GM23338 (cell line): ENCODE measurements around the gene MIS12. TPM values are rescaled to one million over a fixed set of nuclear protein-coding genes. Genes with fewer than 3 reads are reported as not detected.

ENCODE experiments used
- ATAC-seq: fragments of 200-7000 bp; cut with Tn5 transposase; 3 replicates; pipeline ENCODE4 v1.9.1; 2020
- DNase-seq: peaks from one replicate; pipeline ENCODE4 v3.0.0-alpha.2; 2015; ENCODE audit warnings: low spot score
- H2AFZ ChIP-seq: fragments of 200-600 bp; sonication (generic); 2 replicates; pipeline ENCODE4 v1.8.0; 2016; ENCODE audit warnings: antibody characterized with exemption, mild to moderate bottlenecking, moderate library complexity
- H3F3A ChIP-seq: fragments of 200-600 bp; sonication (generic); replicated peaks from 2 replicates; pipeline ENCODE4 v1.8.0; 2017; ENCODE audit warnings: antibody characterized with exemption, mixed run types, low read depth
- H3K27ac ChIP-seq: fragments of 200-600 bp; sonication (generic); 2 replicates; pipeline ENCODE4 v1.6.1; 2016; ENCODE audit warnings: low read depth
- H3K27me3 ChIP-seq: fragments of 200-600 bp; sonication (generic); 2 replicates; pipeline ENCODE4 v1.8.0; 2016; ENCODE audit warnings: mild to moderate bottlenecking, mixed run types, moderate library complexity; ENCODE audit not compliant: insufficient read depth
- H3K36me3 ChIP-seq: fragments of 200-600 bp; sonication (generic); 2 replicates; pipeline ENCODE4 v1.8.0; 2016; ENCODE audit warnings: mild to moderate bottlenecking; ENCODE audit not compliant: insufficient read depth
- H3K4me1 ChIP-seq: fragments of 200-600 bp; sonication (generic); 2 replicates; pipeline ENCODE4 v1.8.0; 2016; ENCODE audit warnings: mild to moderate bottlenecking, moderate library complexity; ENCODE audit not compliant: insufficient read depth
- H3K4me2 ChIP-seq: fragments of 200-600 bp; sonication (generic); 2 replicates; pipeline ENCODE4 v1.7.1; 2017; ENCODE audit warnings: mixed run types
- H3K4me3 ChIP-seq: fragments of 200-600 bp; sonication (generic); 2 replicates; pipeline ENCODE4 v1.6.1; 2016; ENCODE audit warnings: mixed run types
- H3K79me2 ChIP-seq: fragments of 200-600 bp; sonication (generic); replicated peaks from 2 replicates; pipeline ENCODE4 v1.8.0; 2017; ENCODE audit warnings: mild to moderate bottlenecking; ENCODE audit not compliant: insufficient read depth
- H3K9me2 ChIP-seq: fragments of 200-600 bp; sonication (generic); 2 replicates; pipeline ENCODE4 v1.8.0; 2017; ENCODE audit not compliant: insufficient read depth
- H4K20me1 ChIP-seq: fragments of 200-600 bp; sonication (generic); replicated peaks from 2 replicates; pipeline ENCODE4 v1.8.0; 2017; ENCODE audit warnings: mild to moderate bottlenecking; ENCODE audit not compliant: insufficient read depth
- H3K27ac Mint-ChIP-seq: 2 replicates; pipeline ENCODE4 v1.8.0; 2020; ENCODE audit warnings: inconsistent platforms, mild to moderate bottlenecking, moderate library complexity, mixed read lengths
- H3K27me3 Mint-ChIP-seq: 3 replicates; pipeline ENCODE4 v1.8.0; 2022; ENCODE audit warnings: low read depth, mild to moderate bottlenecking, moderate library complexity, mixed read lengths, inconsistent platforms; ENCODE audit not compliant: insufficient read depth, poor library complexity
- H3K36me3 Mint-ChIP-seq: 3 replicates; pipeline ENCODE4 v1.8.0; 2021; ENCODE audit warnings: low read depth, mild to moderate bottlenecking, inconsistent platforms, moderate library complexity, mixed read lengths
- H3K4me1 Mint-ChIP-seq: 3 replicates; pipeline ENCODE4 v1.8.0; 2020; ENCODE audit warnings: mild to moderate bottlenecking, inconsistent platforms, mixed read lengths
- H3K4me3 Mint-ChIP-seq: 3 replicates; pipeline ENCODE4 v1.8.0; 2021; ENCODE audit warnings: moderate library complexity, mild to moderate bottlenecking, inconsistent platforms, mixed read lengths
- H3K9me3 Mint-ChIP-seq: 3 replicates; pipeline ENCODE4 v1.8.0; 2020; ENCODE audit warnings: moderate library complexity, mild to moderate bottlenecking, inconsistent platforms, mixed read lengths
- CREB1 ChIP-seq: fragments of 250-450 bp; sonication (Bioruptor Pico); IDR thresholded peaks from 2 replicates; pipeline ENCODE4 v1.5.0; 2020; ENCODE audit warnings: low read depth, mild to moderate bottlenecking, moderate library complexity
- EZH2 ChIP-seq: fragments of 200-600 bp; sonication (generic); IDR thresholded peaks from one replicate; pipeline ENCODE4 v1.8.0; 2017; ENCODE audit warnings: antibody characterized with exemption, mild to moderate bottlenecking, low read depth; ENCODE audit not compliant: unreplicated experiment
- EZH2phosphoT487 ChIP-seq: fragments of 200-600 bp; sonication (generic); IDR thresholded peaks from one replicate; pipeline ENCODE4 v1.8.1; 2018; ENCODE audit warnings: antibody characterized with exemption; ENCODE audit not compliant: unreplicated experiment
- NANOG ChIP-seq: IDR thresholded peaks from 2 replicates; pipeline ENCODE4 v1.6.1; 2016; ENCODE audit warnings: antibody characterized with exemption, borderline replicate concordance
- STAT1 ChIP-seq: IDR thresholded peaks from one replicate; pipeline ENCODE4 v1.6.1; 2016; ENCODE audit warnings: antibody characterized with exemption; ENCODE audit not compliant: unreplicated experiment
- ZNF114 ChIP-seq: fragments of 250-450 bp; sonication (Bioruptor Pico); IDR thresholded peaks from 2 replicates; pipeline ENCODE4 v1.5.0; 2020; ENCODE audit warnings: mild to moderate bottlenecking, moderate library complexity
- polyA plus RNA-seq: library from polyadenylated mRNA; unstranded; fragments of >200 nt; fragmentation: Nextera tagmentation; extraction: Ambion mirVana; gene quantifications from 2 replicates; pipeline ENCODE4 v1.2.1, GENCODE V29; 2016
- total RNA-seq: library from RNA; depleted of rRNA; stranded (reverse); fragments of >200 nt; shearing (Covaris generic); gene quantifications from 2 replicates; pipeline ENCODE4 v1.2.3, GENCODE V29; 2014
- TF ChIP-seq, protein P1 (sequence below): IDR thresholded peaks from 2 replicates; pipeline ENCODE4 v1.6.1; 2016; ENCODE audit warnings: antibody characterized with exemption
- TF ChIP-seq, protein P2 (sequence below), 2 experiments: fragments of 200-600 bp in 1 of 2; sonication (generic) in 1 of 2; conservative IDR thresholded peaks; 2 replicates each; pipeline versions ENCODE4 v1.5.1 to v1.6.1; 2016 to 2017; ENCODE audit warnings: antibody characterized with exemption in 2 of 2, low read depth in 2 of 2, mild to moderate bottlenecking in 2 of 2, moderate library complexity in 1 of 2
- TF ChIP-seq, protein P3 (sequence below): IDR thresholded peaks from one replicate; pipeline ENCODE4 v1.6.1; 2018; ENCODE audit warnings: antibody characterized with exemption; ENCODE audit not compliant: unreplicated experiment
- TF ChIP-seq, protein P4 (sequence below): fragments of 250-450 bp; sonication (Bioruptor Pico); IDR thresholded peaks from 2 replicates; pipeline ENCODE4 v1.5.0; 2020; ENCODE audit warnings: mild to moderate bottlenecking, moderate library complexity

MIS12 gene
- total and polyA plus RNA-seq, 2 experiments from 2014 or later: 14.0 to 22.8 TPM

DNA sequence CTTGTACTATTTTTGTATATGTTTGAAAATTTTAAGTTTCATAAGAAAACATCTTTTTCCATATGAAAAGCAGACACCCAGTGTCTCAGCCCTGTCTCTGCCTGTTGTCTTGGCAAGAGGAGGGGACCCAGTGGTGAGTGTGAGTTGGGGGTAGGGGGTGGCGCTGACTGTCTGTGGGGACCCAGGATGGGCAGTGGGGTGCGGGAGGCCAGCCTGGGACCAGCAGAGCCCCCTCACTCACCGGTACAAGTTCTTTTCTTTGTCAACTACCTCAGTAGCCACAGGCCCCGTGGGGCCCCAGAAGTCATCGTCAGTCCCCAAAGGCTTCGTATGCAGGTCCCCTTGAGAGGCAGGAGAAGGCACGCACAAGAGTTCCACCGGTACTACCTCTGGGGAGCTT lies 46.2 kb downstream of the MIS12 start:
- Histone ChIP-seq H3K27ac (no peak overlapping the region), H3K36me3 (no peaks in the 10 kb centered on the region)
- no peaks in the 10 kb centered on the region; the same call in 2 of the 3 replicates for H3K4me1 Mint-ChIP-seq

More for the DNA sequence above, 46.2 kb downstream of the MIS12 start:
- no peak for DNase-seq
- H3K4me1 ChIP-seq: no peaks in the 10 kb centered on the region
- no peaks in the 10 kb centered on the region for H3F3A ChIP-seq
- peaks cover 2% of the 10 kb centered on the region for H3K27me3 Mint-ChIP-seq
- ATAC-seq: no peak
- no peaks in the 10 kb centered on the region for H3K9me2 ChIP-seq
- no peak for TF ChIP-seq STAT1
- TF ChIP-seq, protein P1, sequence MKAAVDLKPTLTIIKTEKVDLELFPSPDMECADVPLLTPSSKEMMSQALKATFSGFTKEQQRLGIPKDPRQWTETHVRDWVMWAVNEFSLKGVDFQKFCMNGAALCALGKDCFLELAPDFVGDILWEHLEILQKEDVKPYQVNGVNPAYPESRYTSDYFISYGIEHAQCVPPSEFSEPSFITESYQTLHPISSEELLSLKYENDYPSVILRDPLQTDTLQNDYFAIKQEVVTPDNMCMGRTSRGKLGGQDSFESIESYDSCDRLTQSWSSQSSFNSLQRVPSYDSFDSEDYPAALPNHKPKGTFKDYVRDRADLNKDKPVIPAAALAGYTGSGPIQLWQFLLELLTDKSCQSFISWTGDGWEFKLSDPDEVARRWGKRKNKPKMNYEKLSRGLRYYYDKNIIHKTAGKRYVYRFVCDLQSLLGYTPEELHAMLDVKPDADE: no peak
- TF ChIP-seq, protein P2, sequence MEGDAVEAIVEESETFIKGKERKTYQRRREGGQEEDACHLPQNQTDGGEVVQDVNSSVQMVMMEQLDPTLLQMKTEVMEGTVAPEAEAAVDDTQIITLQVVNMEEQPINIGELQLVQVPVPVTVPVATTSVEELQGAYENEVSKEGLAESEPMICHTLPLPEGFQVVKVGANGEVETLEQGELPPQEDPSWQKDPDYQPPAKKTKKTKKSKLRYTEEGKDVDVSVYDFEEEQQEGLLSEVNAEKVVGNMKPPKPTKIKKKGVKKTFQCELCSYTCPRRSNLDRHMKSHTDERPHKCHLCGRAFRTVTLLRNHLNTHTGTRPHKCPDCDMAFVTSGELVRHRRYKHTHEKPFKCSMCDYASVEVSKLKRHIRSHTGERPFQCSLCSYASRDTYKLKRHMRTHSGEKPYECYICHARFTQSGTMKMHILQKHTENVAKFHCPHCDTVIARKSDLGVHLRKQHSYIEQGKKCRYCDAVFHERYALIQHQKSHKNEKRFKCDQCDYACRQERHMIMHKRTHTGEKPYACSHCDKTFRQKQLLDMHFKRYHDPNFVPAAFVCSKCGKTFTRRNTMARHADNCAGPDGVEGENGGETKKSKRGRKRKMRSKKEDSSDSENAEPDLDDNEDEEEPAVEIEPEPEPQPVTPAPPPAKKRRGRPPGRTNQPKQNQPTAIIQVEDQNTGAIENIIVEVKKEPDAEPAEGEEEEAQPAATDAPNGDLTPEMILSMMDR (conservative IDR thresholded peaks at IDR 0.05; ENCODE audit: low read depth in 2 of 2): no peak
- no peak for TF ChIP-seq CREB1
- TF ChIP-seq EZH2: no peak
- no peak for TF ChIP-seq EZH2phosphoT487
- no peak for TF ChIP-seq ZNF114 (CRISPR knock-in tag)
- TF ChIP-seq, protein P3, sequence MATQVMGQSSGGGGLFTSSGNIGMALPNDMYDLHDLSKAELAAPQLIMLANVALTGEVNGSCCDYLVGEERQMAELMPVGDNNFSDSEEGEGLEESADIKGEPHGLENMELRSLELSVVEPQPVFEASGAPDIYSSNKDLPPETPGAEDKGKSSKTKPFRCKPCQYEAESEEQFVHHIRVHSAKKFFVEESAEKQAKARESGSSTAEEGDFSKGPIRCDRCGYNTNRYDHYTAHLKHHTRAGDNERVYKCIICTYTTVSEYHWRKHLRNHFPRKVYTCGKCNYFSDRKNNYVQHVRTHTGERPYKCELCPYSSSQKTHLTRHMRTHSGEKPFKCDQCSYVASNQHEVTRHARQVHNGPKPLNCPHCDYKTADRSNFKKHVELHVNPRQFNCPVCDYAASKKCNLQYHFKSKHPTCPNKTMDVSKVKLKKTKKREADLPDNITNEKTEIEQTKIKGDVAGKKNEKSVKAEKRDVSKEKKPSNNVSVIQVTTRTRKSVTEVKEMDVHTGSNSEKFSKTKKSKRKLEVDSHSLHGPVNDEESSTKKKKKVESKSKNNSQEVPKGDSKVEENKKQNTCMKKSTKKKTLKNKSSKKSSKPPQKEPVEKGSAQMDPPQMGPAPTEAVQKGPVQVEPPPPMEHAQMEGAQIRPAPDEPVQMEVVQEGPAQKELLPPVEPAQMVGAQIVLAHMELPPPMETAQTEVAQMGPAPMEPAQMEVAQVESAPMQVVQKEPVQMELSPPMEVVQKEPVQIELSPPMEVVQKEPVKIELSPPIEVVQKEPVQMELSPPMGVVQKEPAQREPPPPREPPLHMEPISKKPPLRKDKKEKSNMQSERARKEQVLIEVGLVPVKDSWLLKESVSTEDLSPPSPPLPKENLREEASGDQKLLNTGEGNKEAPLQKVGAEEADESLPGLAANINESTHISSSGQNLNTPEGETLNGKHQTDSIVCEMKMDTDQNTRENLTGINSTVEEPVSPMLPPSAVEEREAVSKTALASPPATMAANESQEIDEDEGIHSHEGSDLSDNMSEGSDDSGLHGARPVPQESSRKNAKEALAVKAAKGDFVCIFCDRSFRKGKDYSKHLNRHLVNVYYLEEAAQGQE: no peak
- TF ChIP-seq, protein P4, sequence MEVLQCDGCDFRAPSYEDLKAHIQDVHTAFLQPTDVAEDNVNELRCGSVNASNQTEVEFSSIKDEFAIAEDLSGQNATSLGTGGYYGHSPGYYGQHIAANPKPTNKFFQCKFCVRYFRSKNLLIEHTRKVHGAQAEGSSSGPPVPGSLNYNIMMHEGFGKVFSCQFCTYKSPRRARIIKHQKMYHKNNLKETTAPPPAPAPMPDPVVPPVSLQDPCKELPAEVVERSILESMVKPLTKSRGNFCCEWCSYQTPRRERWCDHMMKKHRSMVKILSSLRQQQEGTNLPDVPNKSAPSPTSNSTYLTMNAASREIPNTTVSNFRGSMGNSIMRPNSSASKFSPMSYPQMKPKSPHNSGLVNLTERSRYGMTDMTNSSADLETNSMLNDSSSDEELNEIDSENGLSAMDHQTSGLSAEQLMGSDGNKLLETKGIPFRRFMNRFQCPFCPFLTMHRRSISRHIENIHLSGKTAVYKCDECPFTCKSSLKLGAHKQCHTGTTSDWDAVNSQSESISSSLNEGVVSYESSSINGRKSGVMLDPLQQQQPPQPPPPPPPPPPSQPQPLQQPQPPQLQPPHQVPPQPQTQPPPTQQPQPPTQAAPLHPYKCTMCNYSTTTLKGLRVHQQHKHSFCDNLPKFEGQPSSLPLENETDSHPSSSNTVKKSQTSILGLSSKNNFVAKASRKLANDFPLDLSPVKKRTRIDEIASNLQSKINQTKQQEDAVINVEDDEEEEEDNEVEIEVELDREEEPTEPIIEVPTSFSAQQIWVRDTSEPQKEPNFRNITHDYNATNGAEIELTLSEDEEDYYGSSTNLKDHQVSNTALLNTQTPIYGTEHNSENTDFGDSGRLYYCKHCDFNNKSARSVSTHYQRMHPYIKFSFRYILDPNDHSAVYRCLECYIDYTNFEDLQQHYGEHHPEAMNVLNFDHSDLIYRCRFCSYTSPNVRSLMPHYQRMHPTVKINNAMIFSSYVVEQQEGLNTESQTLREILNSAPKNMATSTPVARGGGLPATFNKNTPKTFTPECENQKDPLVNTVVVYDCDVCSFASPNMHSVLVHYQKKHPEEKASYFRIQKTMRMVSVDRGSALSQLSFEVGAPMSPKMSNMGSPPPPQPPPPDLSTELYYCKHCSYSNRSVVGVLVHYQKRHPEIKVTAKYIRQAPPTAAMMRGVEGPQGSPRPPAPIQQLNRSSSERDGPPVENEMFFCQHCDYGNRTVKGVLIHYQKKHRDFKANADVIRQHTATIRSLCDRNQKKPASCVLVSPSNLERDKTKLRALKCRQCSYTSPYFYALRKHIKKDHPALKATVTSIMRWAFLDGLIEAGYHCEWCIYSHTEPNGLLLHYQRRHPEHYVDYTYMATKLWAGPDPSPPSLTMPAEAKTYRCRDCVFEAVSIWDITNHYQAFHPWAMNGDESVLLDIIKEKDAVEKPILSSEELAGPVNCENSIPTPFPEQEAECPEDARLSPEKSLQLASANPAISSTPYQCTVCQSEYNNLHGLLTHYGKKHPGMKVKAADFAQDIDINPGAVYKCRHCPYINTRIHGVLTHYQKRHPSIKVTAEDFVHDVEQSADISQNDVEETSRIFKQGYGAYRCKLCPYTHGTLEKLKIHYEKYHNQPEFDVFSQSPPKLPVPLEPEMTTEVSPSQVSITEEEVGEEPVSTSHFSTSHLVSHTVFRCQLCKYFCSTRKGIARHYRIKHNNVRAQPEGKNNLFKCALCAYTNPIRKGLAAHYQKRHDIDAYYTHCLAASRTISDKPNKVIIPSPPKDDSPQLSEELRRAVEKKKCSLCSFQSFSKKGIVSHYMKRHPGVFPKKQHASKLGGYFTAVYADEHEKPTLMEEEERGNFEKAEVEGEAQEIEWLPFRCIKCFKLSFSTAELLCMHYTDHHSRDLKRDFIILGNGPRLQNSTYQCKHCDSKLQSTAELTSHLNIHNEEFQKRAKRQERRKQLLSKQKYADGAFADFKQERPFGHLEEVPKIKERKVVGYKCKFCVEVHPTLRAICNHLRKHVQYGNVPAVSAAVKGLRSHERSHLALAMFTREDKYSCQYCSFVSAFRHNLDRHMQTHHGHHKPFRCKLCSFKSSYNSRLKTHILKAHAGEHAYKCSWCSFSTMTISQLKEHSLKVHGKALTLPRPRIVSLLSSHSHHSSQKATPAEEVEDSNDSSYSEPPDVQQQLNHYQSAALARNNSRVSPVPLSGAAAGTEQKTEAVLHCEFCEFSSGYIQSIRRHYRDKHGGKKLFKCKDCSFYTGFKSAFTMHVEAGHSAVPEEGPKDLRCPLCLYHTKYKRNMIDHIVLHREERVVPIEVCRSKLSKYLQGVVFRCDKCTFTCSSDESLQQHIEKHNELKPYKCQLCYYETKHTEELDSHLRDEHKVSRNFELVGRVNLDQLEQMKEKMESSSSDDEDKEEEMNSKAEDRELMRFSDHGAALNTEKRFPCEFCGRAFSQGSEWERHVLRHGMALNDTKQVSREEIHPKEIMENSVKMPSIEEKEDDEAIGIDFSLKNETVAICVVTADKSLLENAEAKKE: no peak
- TF ChIP-seq NANOG: no peak
- no peak overlapping the region for H3K4me3 Mint-ChIP-seq
- no peaks in the 10 kb centered on the region for H3K79me2 ChIP-seq
- no peak overlapping the region for H3K4me2 ChIP-seq
- H3K27ac Mint-ChIP-seq: no peak overlapping the region
- H2AFZ ChIP-seq: no peak overlapping the region
- H3K36me3 Mint-ChIP-seq: no peaks in the 10 kb centered on the region
- no peaks in the 10 kb centered on the region for H3K27me3 ChIP-seq
- no peaks in the 10 kb centered on the region for H3K9me3 Mint-ChIP-seq
- H4K20me1 ChIP-seq: no peaks in the 10 kb centered on the region
- no peak overlapping the region for H3K4me3 ChIP-seq
